ENCODE results near the gene CASTOR2. TPM values are rescaled to one million over a fixed set of nuclear protein-coding genes. Genes with fewer than 3 reads are reported as not detected.

Gene CASTOR2
- total RNA-seq, 6 experiments from 2014 or later, result 20.0 to 26.1 (median 23.2) TPM

- no peak overlapping the region for H3K4me3 Mint-ChIP-seq
- no peaks in the 10 kb centered on the region; the same call in 1 of the 2 replicates for H3K27me3 Mint-ChIP-seq (ENCODE audit: insufficient read depth)
- DNase-seq, result no peak
- H3K36me3 Mint-ChIP-seq (ENCODE audit: low read depth), result peaks cover 11% of the 10 kb centered on the region
- TF ChIP-seq CTCF (IDR thresholded peaks at IDR 0.05), result no peak
- no peaks in the 10 kb centered on the region for H3K9me3 Mint-ChIP-seq
- H3K27ac Mint-ChIP-seq, result no peak overlapping the region
- no peaks in the 10 kb centered on the region for H3K4me1 Mint-ChIP-seq (ENCODE audit: low read depth)
Observed at GRCh38 chr7:75028299-75028698, 63.8 kb downstream of the CASTOR2 start.

- Mint-ChIP-seq H3K4me1 (ENCODE audit: low read depth) (no peaks in the 10 kb centered on the region), H3K27ac (no peak overlapping the region), H3K27me3 (ENCODE audit: insufficient read depth) (no peaks in the 10 kb centered on the region; the same call in none of the 2 replicates), H3K36me3 (ENCODE audit: low read depth) (peaks cover 11% of the 10 kb centered on the region), H3K4me3 (no peak overlapping the region), H3K9me3 (no peaks in the 10 kb centered on the region)
- TF ChIP-seq CTCF (IDR thresholded peaks at IDR 0.05), result peak; percentile 41; the same call in 1 of the 2 replicates
- no peak for DNase-seq
Observed at GRCh38 chr7:75033064-75033463, 68.6 kb downstream of the CASTOR2 start.

- no peak for TF ChIP-seq CTCF (IDR thresholded peaks at IDR 0.05)
- H3K9me3 Mint-ChIP-seq, result no peaks in the 10 kb centered on the region
- H3K4me3 Mint-ChIP-seq, result no peak overlapping the region
- H3K27me3 Mint-ChIP-seq (ENCODE audit: insufficient read depth), result no peaks in the 10 kb centered on the region; the same call in none of the 2 replicates
- H3K4me1 Mint-ChIP-seq (ENCODE audit: low read depth), result peaks cover under 1% of the 10 kb centered on the region; the same call in 1 of the 2 replicates
- no peak overlapping the region for H3K27ac Mint-ChIP-seq
- H3K36me3 Mint-ChIP-seq (ENCODE audit: low read depth), result peaks cover 11% of the 10 kb centered on the region
- no peak for DNase-seq
Observed at GRCh38 chr7:75033826-75034225, 69.3 kb downstream of the CASTOR2 start.

- DNase-seq, result no peak
- H3K36me3 Mint-ChIP-seq (ENCODE audit: low read depth), result no peaks in the 10 kb centered on the region; the same call in none of the 2 replicates
- H3K4me3 Mint-ChIP-seq, result no peak overlapping the region
- H3K4me1 Mint-ChIP-seq (ENCODE audit: low read depth), result peaks cover 11% of the 10 kb centered on the region
- no peaks in the 10 kb centered on the region for H3K9me3 Mint-ChIP-seq
- no peaks in the 10 kb centered on the region; the same call in none of the 2 replicates for H3K27me3 Mint-ChIP-seq (ENCODE audit: insufficient read depth)
- H3K27ac Mint-ChIP-seq, result no peak overlapping the region
- no peak for TF ChIP-seq CTCF (IDR thresholded peaks at IDR 0.05)
Observed at GRCh38 chr7:75038508-75038907, 74.0 kb downstream of the CASTOR2 start.

- no peaks in the 10 kb centered on the region; the same call in none of the 2 replicates for H3K36me3 Mint-ChIP-seq (ENCODE audit: low read depth)
- no peak overlapping the region for H3K4me3 Mint-ChIP-seq
- H3K27ac Mint-ChIP-seq, result no peak overlapping the region
- H3K9me3 Mint-ChIP-seq, result no peaks in the 10 kb centered on the region
- H3K27me3 Mint-ChIP-seq (ENCODE audit: insufficient read depth), result no peaks in the 10 kb centered on the region; the same call in none of the 2 replicates
- H3K4me1 Mint-ChIP-seq (ENCODE audit: low read depth), result peaks cover 11% of the 10 kb centered on the region
- no peak for TF ChIP-seq CTCF (IDR thresholded peaks at IDR 0.05)
- no peak for DNase-seq
Observed at GRCh38 chr7:75039166-75039565, 74.7 kb downstream of the CASTOR2 start.

Data from HFFc6 (cell line).